Thoracic aorta (tissue), 2 donors: ENCODE results near the gene PGM3. TPM values are rescaled to one million over a fixed set of nuclear protein-coding genes. Genes with fewer than 3 reads are reported as not detected.

Experiments
- ATAC-seq: fragments of 150-250 bp; one replicate; pipeline ENCODE4 v1.8.0; 2017; ENCODE audit warnings: low read depth; ENCODE audit not compliant: insufficient number of reproducible peaks, low FRiP score
- DNase-seq: peaks from one replicate; pipeline ENCODE4 v3.0.0-alpha.2; 2020; ENCODE audit warnings: low spot score
- H3K27ac ChIP-seq, 2 donors: fragments of 200-600 bp; sonication (generic); 1 replicate in 1 of 2; 2 replicates in 1 of 2; pipeline ENCODE4 v1.5.1; 2016; ENCODE audit warnings: mild to moderate bottlenecking in 2 of 2, moderate library complexity in 2 of 2
- H3K27me3 ChIP-seq: fragments of 200-600 bp; sonication (generic); replicated peaks from 2 replicates; pipeline ENCODE4 v1.6.0; 2016; ENCODE audit warnings: mild to moderate bottlenecking; ENCODE audit not compliant: insufficient read depth
- H3K36me3 ChIP-seq: fragments of 200-600 bp; sonication (generic); one replicate; pipeline ENCODE4 v1.5.1; 2016
- H3K4me1 ChIP-seq, 2 donors: fragments of 200-600 bp; sonication (generic); 1 replicate in 1 of 2; 2 replicates in 1 of 2; pipeline versions ENCODE4 v1.5.1 to v1.6.0; 2016; ENCODE audit warnings: low read depth in 2 of 2, mild to moderate bottlenecking in 1 of 2; ENCODE audit not compliant: control insufficient read depth in 1 of 2
- H3K4me3 ChIP-seq: fragments of 200-600 bp; sonication (generic); 2 replicates; pipeline ENCODE4 v1.5.1; 2016; ENCODE audit warnings: mild to moderate bottlenecking
- H3K9me3 ChIP-seq: fragments of 200-600 bp; sonication (generic); 2 replicates; pipeline ENCODE4 v1.5.1; 2016
- CTCF ChIP-seq: fragments of 200-600 bp; sonication (generic); IDR thresholded peaks from one replicate; pipeline ENCODE4 v1.5.1; 2019; ENCODE audit warnings: antibody characterized with exemption
- total RNA-seq, 2 donors: library from RNA; depleted of rRNA; stranded (reverse); fragments of >200 nt; gene quantifications; one replicate each; pipeline versions ENCODE4 v1.1.0 to v1.2.3, GENCODE V29; 2016

PGM3 gene
- total RNA-seq, 2 donors from 2014 or later, result 30.8 to 33.4 TPM

- Histone ChIP-seq H3K27ac (no peak overlapping the region), H3K27me3 (no peaks in the 10 kb centered on the region), H3K4me1 (peaks cover 0 to 5% of the 10 kb centered on the region in 2 donors), H3K9me3 (no peaks in the 10 kb centered on the region), H3K4me3 (no peak overlapping the region), H3K36me3 (peaks cover 4% of the 10 kb centered on the region)
- no peak for TF ChIP-seq CTCF
- DNase-seq (no peak), ATAC-seq (no peak)
These were observed 73.2 kb downstream of the PGM3 start for GRCh38 chr6:83119742-83120300.

- Histone ChIP-seq H3K27ac (no peak overlapping the region), H3K36me3 (peaks cover 4% of the 10 kb centered on the region), H3K9me3 (no peaks in the 10 kb centered on the region), H3K4me1 (peaks cover 8 to 15% of the 10 kb centered on the region in 2 donors), H3K4me3 (no peak overlapping the region), H3K27me3 (no peaks in the 10 kb centered on the region)
- ATAC-seq (no peak), DNase-seq (no peak)
- TF ChIP-seq CTCF, result no peak
These were observed 75.3 kb downstream of the PGM3 start for GRCh38 chr6:83117802-83118201.

Other genes starting within 250 kb of the PGM3 start
- gene UBE3D, start 127.4 kb downstream of the PGM3 start, total RNA-seq, result 10 to 100 TPM in 1 of 2 donors, 1 to 10 TPM in 1; 9.6 to 14.0 TPM
- gene DOP1A, start 125.6 kb downstream of the PGM3 start, total RNA-seq, result 10 to 100 TPM; 37.9 to 39.4 TPM
- 1 to 10 TPM; 4.3 to 7.0 TPM for gene RWDD2A, start 92 bp upstream of the PGM3 start, total RNA-seq
- gene ME1, start 237.8 kb upstream of the PGM3 start, total RNA-seq, result 10 to 100 TPM; 13.8 to 22.9 TPM